GM20000 (cell line): ENCODE data around the gene KIF6.

ENCODE experiments used
- DNase-seq: peaks from one replicate; pipeline ENCODE4 v3.0.0; 2012; ENCODE audit warnings: low spot score
- TF ChIP-seq, protein P1 (sequence below): IDR thresholded peaks from 2 replicates; pipeline ENCODE4 v1.5.1; 2012; ENCODE audit warnings: mild to moderate bottlenecking, control low read depth; ENCODE audit errors: extremely low read depth, missing control alignments

Gene KIF6

DNA sequence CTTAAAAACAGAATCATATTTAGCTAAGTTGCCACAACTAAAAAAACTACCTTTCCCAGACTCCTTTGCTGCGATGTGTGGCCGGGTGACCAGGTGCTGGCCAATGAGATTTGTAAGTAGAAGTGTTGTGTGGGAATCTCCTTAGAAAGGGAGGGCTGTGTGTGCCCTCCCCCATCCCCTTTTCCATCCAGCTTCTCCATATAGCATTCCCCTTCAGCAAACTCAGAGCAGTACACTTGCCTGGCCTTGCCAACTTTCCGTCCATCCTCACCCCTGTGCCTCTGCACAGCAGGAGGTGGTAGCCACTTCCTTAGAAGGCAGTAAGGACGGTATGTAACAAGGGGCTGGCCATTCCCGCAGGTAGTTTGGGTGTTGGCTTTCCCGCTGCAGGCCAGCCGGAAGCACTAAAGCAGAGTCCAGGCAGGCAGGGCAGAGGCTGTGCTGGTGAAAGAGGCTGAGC lies 380.4 kb downstream of the KIF6 start:
- TF ChIP-seq, protein P1, sequence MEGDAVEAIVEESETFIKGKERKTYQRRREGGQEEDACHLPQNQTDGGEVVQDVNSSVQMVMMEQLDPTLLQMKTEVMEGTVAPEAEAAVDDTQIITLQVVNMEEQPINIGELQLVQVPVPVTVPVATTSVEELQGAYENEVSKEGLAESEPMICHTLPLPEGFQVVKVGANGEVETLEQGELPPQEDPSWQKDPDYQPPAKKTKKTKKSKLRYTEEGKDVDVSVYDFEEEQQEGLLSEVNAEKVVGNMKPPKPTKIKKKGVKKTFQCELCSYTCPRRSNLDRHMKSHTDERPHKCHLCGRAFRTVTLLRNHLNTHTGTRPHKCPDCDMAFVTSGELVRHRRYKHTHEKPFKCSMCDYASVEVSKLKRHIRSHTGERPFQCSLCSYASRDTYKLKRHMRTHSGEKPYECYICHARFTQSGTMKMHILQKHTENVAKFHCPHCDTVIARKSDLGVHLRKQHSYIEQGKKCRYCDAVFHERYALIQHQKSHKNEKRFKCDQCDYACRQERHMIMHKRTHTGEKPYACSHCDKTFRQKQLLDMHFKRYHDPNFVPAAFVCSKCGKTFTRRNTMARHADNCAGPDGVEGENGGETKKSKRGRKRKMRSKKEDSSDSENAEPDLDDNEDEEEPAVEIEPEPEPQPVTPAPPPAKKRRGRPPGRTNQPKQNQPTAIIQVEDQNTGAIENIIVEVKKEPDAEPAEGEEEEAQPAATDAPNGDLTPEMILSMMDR = no peak

DNA sequence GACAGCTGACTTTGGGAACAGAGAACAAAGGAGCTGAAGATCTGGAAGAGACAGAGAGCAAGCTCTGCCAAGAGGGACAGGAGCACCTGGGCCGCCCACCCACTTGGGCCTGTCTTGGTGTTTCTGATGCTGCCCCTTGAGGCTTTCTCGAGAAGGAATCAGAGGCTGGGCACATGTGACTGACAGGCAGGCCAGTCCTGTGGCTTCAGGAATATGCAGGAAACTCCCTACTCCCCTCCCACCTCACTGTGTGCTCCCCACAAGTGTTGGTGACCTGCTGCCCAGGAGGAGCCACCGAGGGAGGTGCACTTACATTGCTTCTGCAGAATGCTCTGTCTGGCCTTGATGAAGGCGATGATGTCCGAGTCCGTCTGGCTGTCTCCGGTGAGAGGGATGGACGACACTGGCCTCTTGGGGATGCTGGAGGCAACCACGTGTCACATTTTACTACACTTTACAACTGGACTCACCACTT lies 381.8 kb downstream of the KIF6 start:
- TF ChIP-seq, protein P1 = no peak
- no peak for DNase-seq

More for the DNA sequence above, 380.4 kb downstream of the KIF6 start:
- no peak for DNase-seq

DNA sequence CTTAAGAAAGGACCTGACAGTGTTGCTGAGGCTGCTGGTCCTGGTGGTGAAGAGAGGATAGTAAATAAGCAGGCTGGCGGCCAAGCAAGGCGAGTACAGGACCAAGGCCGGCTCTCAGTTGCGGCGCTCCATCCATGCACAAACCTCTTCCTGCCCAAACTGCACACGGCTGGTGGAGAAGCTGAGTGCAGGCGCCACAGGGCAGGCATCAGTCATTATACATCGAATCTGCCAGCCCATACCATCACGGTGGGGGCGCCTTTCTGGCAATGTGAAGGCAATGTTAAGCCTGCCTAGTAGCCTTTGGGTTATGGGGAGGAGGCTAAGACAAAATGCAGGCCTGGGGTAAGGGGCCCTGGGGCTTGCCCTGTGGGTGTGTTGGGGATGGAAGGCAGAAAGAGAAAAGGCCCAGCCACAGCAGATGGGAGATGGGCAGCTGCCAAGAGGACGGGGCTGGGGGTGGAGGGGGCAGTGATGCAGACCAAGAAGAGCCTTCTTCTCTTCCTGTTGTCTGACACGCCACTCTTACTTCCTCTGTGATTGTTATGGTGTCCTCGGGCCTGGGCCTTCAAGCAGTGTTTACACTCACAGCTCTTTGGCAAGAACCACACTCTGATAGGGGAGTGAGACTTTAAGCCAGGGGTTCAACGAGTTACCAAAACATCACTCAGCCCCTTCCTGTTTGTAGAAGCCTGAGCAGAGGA lies 382.4 kb downstream of the KIF6 start:
- TF ChIP-seq, protein P1 = no peak
- peak; percentile 37 for DNase-seq

DNA sequence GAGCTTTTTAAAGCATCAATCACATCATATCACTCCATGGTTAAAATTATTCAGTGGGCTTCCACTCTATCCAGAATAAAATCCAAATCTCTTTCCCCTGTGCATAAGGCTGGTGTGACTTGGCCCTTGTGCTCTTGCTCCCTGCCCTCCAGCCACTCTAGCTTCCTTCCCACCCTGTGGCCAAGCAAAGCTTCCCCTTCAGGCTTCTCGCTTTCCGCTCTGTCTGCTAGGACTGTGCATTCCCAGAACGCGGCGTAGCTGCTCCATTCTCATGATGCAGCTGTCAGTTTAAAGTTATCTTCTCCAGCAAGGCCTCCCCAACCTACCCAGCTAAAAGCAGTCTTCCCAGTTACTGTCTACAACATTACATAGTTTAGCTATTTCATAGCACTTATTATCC lies 383.3 kb downstream of the KIF6 start:
- no peak for DNase-seq
- TF ChIP-seq, protein P1 = no peak

DNA sequence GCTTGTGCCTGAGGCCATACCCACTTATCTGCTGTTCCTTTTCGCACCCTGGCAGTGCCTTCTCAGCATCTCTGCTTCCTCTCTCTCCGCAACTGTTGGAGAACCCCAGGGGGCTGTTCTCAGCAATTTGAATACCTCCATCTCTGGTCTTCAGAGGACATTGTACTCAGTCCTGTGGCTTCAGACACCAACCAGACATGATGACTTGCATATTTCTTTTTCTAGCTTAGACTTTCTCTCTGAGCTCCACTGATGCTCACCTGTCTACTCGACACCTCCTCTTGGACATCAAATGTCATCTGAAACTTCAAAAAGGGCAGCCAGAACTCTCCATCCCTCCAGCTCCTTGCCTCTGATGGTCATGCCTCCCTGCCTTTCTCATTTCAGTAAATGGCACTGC lies 383.9 kb downstream of the KIF6 start:
- DNase-seq = no peak
- TF ChIP-seq, protein P1 = no peak

DNA sequence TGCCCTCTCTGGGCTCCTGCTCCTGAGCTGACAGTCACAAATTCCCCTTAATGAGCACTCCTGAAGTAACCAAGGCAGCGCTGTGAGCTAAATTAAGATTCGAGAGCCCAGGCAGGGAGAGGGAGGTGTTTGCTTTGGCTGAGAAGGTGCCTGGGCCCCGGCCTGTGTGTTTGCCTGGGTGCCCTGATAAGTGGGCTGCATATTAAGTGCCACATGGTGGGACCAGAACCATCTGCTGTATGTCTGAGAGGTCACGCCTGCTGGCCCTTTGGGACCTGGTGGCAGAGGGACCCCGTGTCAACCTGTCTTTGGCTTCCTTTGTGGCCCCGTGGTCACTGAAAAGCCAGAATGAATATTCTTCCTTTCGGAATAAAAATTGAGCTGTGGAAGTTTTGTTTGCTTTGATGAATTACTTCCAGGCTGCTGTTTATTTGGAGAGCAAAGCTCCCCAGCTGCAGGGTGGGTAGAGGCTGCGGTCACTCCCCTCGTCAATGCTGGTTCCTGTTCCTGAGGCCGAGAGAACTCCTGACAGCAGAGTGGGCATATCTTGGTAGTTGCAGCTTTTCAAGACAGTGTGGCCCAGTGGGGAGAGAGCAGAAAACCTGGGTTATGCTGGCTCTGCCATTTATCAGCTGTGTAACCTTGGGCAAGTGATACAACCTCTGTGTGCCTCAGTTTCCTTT lies 385.2 kb downstream of the KIF6 start:
- TF ChIP-seq, protein P1 = no peak
- DNase-seq = no peak

DNA sequence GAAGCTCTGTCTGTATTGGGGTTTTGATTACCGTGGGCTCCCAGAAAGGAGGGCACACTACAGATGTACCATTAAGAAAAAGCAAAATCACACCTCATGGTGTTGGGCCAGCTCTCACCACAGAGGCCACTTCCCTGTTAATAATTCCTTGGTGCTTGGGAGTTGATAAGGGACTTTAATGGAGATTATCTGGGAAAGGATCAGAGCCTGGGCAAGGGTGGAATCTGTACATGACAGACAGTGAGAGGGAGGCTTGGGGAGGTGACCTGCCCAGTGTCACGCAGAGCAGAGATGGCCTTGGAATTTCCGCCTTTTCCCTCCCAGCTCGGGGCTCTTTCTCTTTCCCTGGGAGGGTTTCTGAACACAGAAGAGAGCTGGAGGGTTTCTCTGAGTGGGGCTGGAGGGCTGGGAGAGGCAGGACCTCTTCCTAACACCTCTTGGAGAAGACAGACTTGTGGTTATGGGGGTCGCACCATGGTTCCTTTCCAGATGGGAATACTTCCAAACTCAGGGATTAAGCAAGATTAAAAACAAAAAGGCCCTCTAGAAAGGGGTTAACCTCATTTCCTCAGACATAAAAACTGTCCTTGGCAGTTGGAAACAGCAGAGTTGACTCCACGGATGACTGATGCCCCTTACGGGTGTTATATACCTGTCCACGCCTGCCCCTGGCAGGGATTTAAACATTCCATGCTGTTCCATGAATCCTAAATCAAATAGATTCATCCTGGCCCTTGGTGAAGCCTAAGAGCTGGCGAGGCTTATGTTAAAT lies 385.9 kb downstream of the KIF6 start:
- TF ChIP-seq, protein P1 = no peak
- no peak for DNase-seq
